WERI-Rb-1 (cell line): ENCODE data around the gene GRPEL1.
"Not testable (repeated sequence)": the region's sequence is repeated elsewhere in the genome, so short reads cannot be mapped to it uniquely, and the experiment has no call there.

Experiments used
- DNase-seq: peaks from one replicate; pipeline ENCODE4 v3.0.0-alpha.2; 2020
- H3K27ac ChIP-seq: fragments of 250-450 bp; sonication (Bioruptor Pico); 2 replicates; pipeline ENCODE4 v1.5.1; 2020; ENCODE audit warnings: mild to moderate bottlenecking, moderate library complexity
- H3K27me3 ChIP-seq: fragments of 250-450 bp; sonication (Bioruptor Pico); 2 replicates; pipeline ENCODE4 v1.5.1; 2021; ENCODE audit warnings: mild to moderate bottlenecking, low read depth, moderate library complexity; ENCODE audit not compliant: insufficient read depth, severe bottlenecking
- H3K36me3 ChIP-seq: fragments of 250-450 bp; sonication (Bioruptor Pico); 2 replicates; pipeline ENCODE4 v1.5.1; 2020; ENCODE audit warnings: mild to moderate bottlenecking, moderate library complexity
- H3K4me3 ChIP-seq: 2 replicates; pipeline ENCODE4 v1.5.1; 2011; ENCODE audit warnings: low read depth, mild to moderate bottlenecking, control low read depth, low read length
- H3K9me3 ChIP-seq: fragments of 250-450 bp; sonication (Bioruptor Pico); 2 replicates; pipeline ENCODE4 v1.5.1; 2021; ENCODE audit warnings: mild to moderate bottlenecking, moderate library complexity; ENCODE audit not compliant: severe bottlenecking
- CTCF ChIP-seq: IDR thresholded peaks from 2 replicates; pipeline ENCODE4 v1.5.1; 2011; ENCODE audit warnings: low read depth, mild to moderate bottlenecking, control low read depth, inconsistent platforms, low read length

Gene GRPEL1

DNA sequence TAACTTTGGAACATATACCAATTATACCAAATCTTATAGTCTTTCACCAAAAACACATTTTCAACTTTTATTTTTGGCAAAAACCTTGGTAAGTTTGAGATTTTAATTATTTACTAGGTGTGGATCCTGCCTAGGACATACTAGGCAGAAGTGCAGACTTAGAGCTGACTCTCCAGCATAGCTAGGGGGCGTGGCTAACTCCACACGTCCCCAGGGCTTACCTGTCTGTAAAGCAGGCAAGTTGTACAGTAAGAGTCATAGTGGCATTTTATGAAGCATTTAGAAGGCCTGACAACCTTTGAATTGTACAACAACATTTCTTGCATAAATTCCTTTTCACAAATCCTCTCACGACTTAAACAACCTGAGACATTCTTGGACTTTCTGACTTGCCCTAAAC lies 19.2 kb upstream of the GRPEL1 start:
- H3K4me3 ChIP-seq, result no peak overlapping the region
- DNase-seq, result no peak
- no peaks in the 10 kb centered on the region for H3K36me3 ChIP-seq
- TF ChIP-seq CTCF, result no peak
- no peak overlapping the region for H3K27ac ChIP-seq
- H3K9me3 ChIP-seq, result no peaks in the 10 kb centered on the region
- H3K27me3 ChIP-seq, result no peaks in the 10 kb centered on the region

GRCh38 chr4:7086384-7086783 lies 18.5 kb upstream of the GRPEL1 start:
- Histone ChIP-seq H3K4me3 (no peak overlapping the region), H3K36me3 (no peaks in the 10 kb centered on the region), H3K9me3 (no peaks in the 10 kb centered on the region), H3K27ac (no peak overlapping the region), H3K27me3 (no peaks in the 10 kb centered on the region)
- no peak for TF ChIP-seq CTCF
- no peak for DNase-seq

GRCh38 chr4:7084564-7084961 lies 16.7 kb upstream of the GRPEL1 start:
- H3K27me3 ChIP-seq, DNase-seq, H3K4me3 ChIP-seq, H3K9me3 ChIP-seq, H3K27ac ChIP-seq, H3K36me3 ChIP-seq: not testable (repeated sequence)

DNA sequence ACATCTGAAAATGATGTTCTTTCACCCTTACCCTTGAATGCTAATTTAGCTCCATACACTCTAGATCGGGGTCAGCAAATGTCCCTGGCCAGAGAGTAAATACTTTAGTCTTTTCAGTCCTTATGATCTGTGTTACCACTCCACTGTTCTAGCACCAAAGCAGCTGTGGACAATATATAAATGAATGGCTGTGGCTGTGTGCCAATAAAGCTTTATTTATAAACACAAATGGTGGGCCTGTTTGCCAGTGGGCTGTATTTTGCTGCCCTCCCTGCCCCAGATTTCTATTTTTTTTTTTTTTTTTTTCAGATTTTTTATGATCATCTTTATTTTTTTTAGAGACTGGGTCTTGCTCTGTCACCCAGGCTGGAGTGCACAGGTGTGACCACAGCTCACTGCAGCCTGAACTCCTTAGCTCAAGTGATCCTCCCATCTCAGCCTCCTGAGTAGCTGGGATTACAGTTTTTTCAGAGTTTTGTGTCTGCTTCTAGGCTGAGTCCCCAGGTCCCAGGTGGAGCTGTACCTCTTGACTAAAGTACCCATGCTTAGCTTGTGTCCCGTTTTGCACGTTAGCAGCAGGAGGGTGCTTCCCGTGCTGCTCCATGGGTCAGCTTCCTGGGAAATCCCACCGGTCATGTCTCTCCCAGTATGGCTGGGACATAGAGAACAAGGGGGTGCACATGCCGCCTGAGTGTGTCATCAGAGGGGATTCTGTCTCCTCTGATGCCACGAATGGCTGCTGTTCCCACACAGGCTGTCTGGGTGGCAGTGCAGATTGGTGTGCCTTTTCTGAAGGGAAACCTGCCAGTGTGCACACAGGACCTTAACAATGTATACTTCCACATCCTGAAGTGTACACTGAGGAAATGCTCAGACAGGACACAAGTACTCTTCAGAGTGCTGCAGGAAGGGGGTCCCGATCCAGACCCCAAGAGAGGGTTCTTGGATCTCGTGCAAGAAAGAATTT lies 16.0 kb upstream of the GRPEL1 start:
- H3K36me3 ChIP-seq, result no peaks in the 10 kb centered on the region
- no peak for TF ChIP-seq CTCF
- no peak overlapping the region for H3K4me3 ChIP-seq
- no peak for DNase-seq
- no peaks in the 10 kb centered on the region for H3K9me3 ChIP-seq
- no peak overlapping the region for H3K27ac ChIP-seq
- no peaks in the 10 kb centered on the region for H3K27me3 ChIP-seq

DNA sequence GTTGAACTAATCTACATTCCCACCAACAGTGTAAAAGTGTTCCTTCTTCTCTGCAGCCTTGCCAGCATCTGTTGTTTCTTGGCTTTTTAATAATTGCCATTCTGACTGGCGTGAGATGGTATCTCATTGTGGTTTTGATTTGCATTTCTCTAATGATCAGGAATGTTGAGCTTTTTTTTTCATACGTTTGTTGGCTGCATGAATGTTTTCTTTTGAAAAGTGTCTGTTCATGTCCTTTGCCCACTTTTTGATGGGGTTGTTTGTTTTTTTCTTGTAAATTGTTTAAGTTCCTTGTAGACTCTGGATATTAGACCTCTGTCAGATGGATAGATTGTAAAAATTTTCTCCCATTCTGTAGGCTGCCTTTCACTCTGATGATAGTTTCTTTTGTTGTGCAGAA lies 12.0 kb upstream of the GRPEL1 start:
- not testable (repeated sequence) for H3K36me3 ChIP-seq, H3K9me3 ChIP-seq, H3K4me3 ChIP-seq, H3K27me3 ChIP-seq, H3K27ac ChIP-seq, DNase-seq

- H3K4me3 ChIP-seq, H3K27me3 ChIP-seq, DNase-seq, H3K27ac ChIP-seq, H3K9me3 ChIP-seq, H3K36me3 ChIP-seq: not testable (repeated sequence)
Observed at GRCh38 chr4:7079483-7079882, 11.6 kb upstream of the GRPEL1 start.

DNA sequence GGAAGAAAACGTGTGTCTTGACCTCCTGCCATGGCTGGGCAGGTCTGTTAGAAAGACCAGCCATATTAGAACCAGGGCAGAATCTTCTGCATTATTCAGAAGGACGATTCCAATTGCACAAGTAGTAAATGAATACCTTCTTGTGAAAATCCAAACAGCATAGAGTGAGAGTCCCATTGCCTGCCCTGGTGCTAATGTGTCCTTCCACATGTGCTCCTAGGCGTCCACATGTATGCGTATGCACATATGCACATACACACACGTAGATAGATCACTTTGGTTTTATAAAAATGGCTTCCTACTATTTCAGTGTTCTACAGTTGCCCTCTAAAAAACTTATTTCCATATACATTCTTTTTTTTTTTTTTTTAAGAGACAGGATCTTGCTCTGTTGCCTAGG lies 10.2 kb upstream of the GRPEL1 start:
- no peaks in the 10 kb centered on the region for H3K9me3 ChIP-seq
- no peak for TF ChIP-seq CTCF
- H3K27ac ChIP-seq, result no peak overlapping the region
- no peaks in the 10 kb centered on the region for H3K36me3 ChIP-seq
- no peak for DNase-seq
- no peaks in the 10 kb centered on the region for H3K27me3 ChIP-seq
- no peak overlapping the region for H3K4me3 ChIP-seq
